ENCODE data around the gene PPIL6.

Gene PPIL6

DNA sequence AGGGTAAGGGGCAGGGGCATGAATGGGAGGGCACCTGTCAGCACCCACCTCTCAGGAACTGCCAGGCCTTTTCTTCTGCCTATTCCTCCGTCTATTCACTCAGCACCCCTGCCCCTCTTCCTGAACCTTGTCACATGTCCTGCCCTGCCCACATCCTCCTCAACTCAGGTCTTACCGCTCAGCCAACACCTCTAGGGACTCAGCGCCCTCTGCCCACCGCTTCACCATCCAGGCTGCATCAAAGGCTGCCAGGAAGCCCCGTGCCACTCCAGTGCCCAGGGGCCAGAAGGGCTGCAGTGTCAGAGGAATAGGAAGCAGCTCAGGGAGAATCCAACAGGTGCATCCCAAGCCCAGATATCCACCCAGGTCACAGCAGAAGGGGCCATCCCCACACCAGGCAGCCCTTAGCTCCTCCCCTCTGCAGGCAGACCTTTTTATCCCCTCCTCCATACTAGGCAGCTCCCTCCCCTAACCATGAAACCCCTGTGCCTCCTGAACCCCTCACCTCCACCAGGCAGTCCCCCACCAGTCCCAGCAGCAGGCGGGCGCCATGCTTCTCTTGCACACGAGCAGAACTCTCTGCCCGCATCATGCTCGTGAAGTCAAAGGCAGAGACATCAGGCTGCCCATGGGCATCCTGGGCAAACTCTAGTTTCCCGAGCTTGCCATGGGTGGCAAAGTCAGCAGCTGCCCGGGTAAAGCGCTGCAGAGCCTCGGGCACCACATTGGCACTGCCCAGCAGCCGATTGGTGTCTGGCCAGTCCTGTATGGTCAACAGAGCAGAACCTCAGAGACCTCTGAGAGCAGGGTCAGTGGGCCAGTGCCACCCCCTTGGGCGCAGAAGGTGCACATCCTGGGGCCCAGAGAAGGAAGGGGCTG lies 9.6 kb upstream of the PPIL6 start:
- Histone ChIP-seq H3K14ac (ENCODE audit: low read length) (no peak overlapping the region), H3K18ac (ENCODE audit: low read length) (no peak overlapping the region), H3K4me1 (ENCODE audit: control insufficient read depth in 1 of 2, insufficient read depth in 2 of 2, low read length in 2 of 2) (peaks cover 0 to 3% of the 10 kb centered on the region in 2 experiments), H2AK5ac (ENCODE audit: low read length) (no peak overlapping the region), H3K79me2 (ENCODE audit: control insufficient read depth, insufficient read depth, low read length, poor library complexity) (no peaks in the 10 kb centered on the region), H3K4me3 (ENCODE audit: low read depth, low read length) (no peak overlapping the region), H4K8ac (ENCODE audit: low read depth, low read length) (no peak overlapping the region), H3K23ac (ENCODE audit: low read length) (no peak overlapping the region), H3K36me3 (ENCODE audit: control insufficient read depth in 1 of 2, insufficient read depth in 2 of 2, low read length in 2 of 2) (peaks cover 54 to 63% of the 10 kb centered on the region in 2 experiments), H4K91ac (ENCODE audit: low read depth, low read length) (no peak overlapping the region), H3K9me3 (ENCODE audit: insufficient read depth, low read depth, low read length) (no peaks in the 10 kb centered on the region), H3K79me1 (ENCODE audit: low read length) (peaks cover 2% of the 10 kb centered on the region), H3K4me2 (ENCODE audit: low read length) (no peak overlapping the region), H2AFZ (ENCODE audit: insufficient read depth, low read length, poor library complexity) (no peak overlapping the region), H3K4ac (ENCODE audit: low read depth, low read length) (no peak overlapping the region), H2BK5ac (ENCODE audit: low read depth, low read length, poor library complexity) (no peak overlapping the region), H2BK12ac (ENCODE audit: low read length) (no peak overlapping the region), H3K27me3 (ENCODE audit: insufficient read depth, low read length) (no peaks in the 10 kb centered on the region), H3K9ac (ENCODE audit: low read length) (no peak overlapping the region), H2BK120ac (ENCODE audit: insufficient read depth, low read length, poor library complexity) (no peak overlapping the region), H3K27ac (ENCODE audit: low read depth, low read length) (no peak overlapping the region), H4K12ac (ENCODE audit: low read depth, low read length) (no peak overlapping the region)
- no peak for DNase-seq
- no CpG with 5 or more reads among the region's 16 CpGs for WGBS (ENCODE audit: extremely low coverage, insufficient coverage, insufficient read length)

GRCh38 chr6:109449064-109449794 lies 8.8 kb upstream of the PPIL6 start:
- no peak overlapping the region for H2BK5ac ChIP-seq (ENCODE audit: low read depth, low read length, poor library complexity)
- H3K4me1 ChIP-seq (ENCODE audit: control insufficient read depth in 1 of 2, insufficient read depth in 2 of 2, low read length in 2 of 2): no peaks in the 10 kb centered on the region
- H3K79me2 ChIP-seq (ENCODE audit: control insufficient read depth, insufficient read depth, low read length, poor library complexity): no peaks in the 10 kb centered on the region
- no peak overlapping the region for H3K14ac ChIP-seq (ENCODE audit: low read length)
- H3K23ac ChIP-seq (ENCODE audit: low read length): no peak overlapping the region
- peaks cover 62 to 71% of the 10 kb centered on the region in 2 experiments for H3K36me3 ChIP-seq (ENCODE audit: control insufficient read depth in 1 of 2, insufficient read depth in 2 of 2, low read length in 2 of 2)
- H3K4me3 ChIP-seq (ENCODE audit: low read depth, low read length): no peak overlapping the region
- H3K9me3 ChIP-seq (ENCODE audit: insufficient read depth, low read depth, low read length): no peaks in the 10 kb centered on the region
- no peaks in the 10 kb centered on the region for H3K27me3 ChIP-seq (ENCODE audit: insufficient read depth, low read length)
- no peak for DNase-seq
- no peak overlapping the region for H2AK5ac ChIP-seq (ENCODE audit: low read length)
- no peak overlapping the region for H2AFZ ChIP-seq (ENCODE audit: insufficient read depth, low read length, poor library complexity)
- no CpG with 5 or more reads among the region's 19 CpGs for WGBS (ENCODE audit: extremely low coverage, insufficient coverage, insufficient read length)
- H3K4me2 ChIP-seq (ENCODE audit: low read length): no peak overlapping the region
- H4K8ac ChIP-seq (ENCODE audit: low read depth, low read length): no peak overlapping the region
- H3K79me1 ChIP-seq (ENCODE audit: low read length): no peaks in the 10 kb centered on the region
- H4K91ac ChIP-seq (ENCODE audit: low read depth, low read length): no peak overlapping the region
- no peak overlapping the region for H2BK120ac ChIP-seq (ENCODE audit: insufficient read depth, low read length, poor library complexity)
- no peak overlapping the region for H4K12ac ChIP-seq (ENCODE audit: low read depth, low read length)
- H2BK12ac ChIP-seq (ENCODE audit: low read length): no peak overlapping the region
- no peak overlapping the region for H3K18ac ChIP-seq (ENCODE audit: low read length)
- no peak overlapping the region for H3K9ac ChIP-seq (ENCODE audit: low read length)
- H3K4ac ChIP-seq (ENCODE audit: low read depth, low read length): no peak overlapping the region
- H3K27ac ChIP-seq (ENCODE audit: low read depth, low read length): no peak overlapping the region

- no CpG with 5 or more reads among the region's 7 CpGs for WGBS (ENCODE audit: extremely low coverage, insufficient coverage, insufficient read length)
Measured at GRCh38 chr6:109448615-109449014, 8.2 kb upstream of the PPIL6 start.

DNA sequence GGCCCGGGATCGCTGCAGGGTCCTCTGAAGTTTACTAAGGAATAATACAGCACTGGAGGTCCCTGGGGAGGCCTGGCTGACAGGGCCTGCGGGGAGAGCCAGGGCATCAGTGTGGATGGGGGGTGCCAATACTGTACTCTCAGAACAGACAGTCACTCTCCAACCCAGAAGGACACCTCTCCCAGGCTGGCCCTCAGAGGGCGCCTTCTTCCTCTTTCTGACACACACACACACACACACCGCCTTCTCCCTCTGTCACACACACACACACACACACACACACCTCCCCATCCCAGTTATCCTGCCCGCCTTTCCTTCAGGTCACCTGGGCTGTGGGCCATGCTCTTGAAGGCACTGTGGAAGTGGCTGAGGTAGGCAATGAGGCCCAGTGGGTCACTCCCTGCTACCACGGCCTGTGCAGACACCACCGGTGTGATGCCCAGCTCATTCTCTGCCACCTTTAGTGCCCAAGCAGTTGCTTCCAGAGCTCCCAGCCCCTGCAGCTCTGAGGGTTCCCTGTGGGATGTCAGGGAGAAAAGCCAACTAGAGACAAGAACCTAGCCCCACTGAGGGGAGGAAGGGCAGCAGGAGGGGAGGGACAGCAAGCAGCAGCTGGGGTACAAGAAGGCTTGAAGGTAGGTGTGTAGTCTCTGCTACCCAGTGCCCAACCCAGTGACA lies 7.6 kb upstream of the PPIL6 start:
- Histone ChIP-seq H4K8ac (ENCODE audit: low read depth, low read length) (no peak overlapping the region), H2AFZ (ENCODE audit: insufficient read depth, low read length, poor library complexity) (no peak overlapping the region), H3K4me3 (ENCODE audit: low read depth, low read length) (no peak overlapping the region), H3K9ac (ENCODE audit: low read length) (no peak overlapping the region), H3K79me2 (ENCODE audit: control insufficient read depth, insufficient read depth, low read length, poor library complexity) (no peaks in the 10 kb centered on the region), H2BK5ac (ENCODE audit: low read depth, low read length, poor library complexity) (no peak overlapping the region), H3K36me3 (ENCODE audit: control insufficient read depth in 1 of 2, insufficient read depth in 2 of 2, low read length in 2 of 2) (peaks cover 63 to 74% of the 10 kb centered on the region in 2 experiments), H3K9me3 (ENCODE audit: insufficient read depth, low read depth, low read length) (no peaks in the 10 kb centered on the region), H3K4ac (ENCODE audit: low read depth, low read length) (no peak overlapping the region), H3K27me3 (ENCODE audit: insufficient read depth, low read length) (no peaks in the 10 kb centered on the region), H3K18ac (ENCODE audit: low read length) (no peak overlapping the region), H4K91ac (ENCODE audit: low read depth, low read length) (no peak overlapping the region), H2BK120ac (ENCODE audit: insufficient read depth, low read length, poor library complexity) (no peak overlapping the region), H3K23ac (ENCODE audit: low read length) (no peak overlapping the region), H3K14ac (ENCODE audit: low read length) (no peak overlapping the region), H3K79me1 (ENCODE audit: low read length) (no peaks in the 10 kb centered on the region), H4K12ac (ENCODE audit: low read depth, low read length) (no peak overlapping the region), H3K4me2 (ENCODE audit: low read length) (no peak overlapping the region), H2BK12ac (ENCODE audit: low read length) (no peak overlapping the region), H3K4me1 (ENCODE audit: control insufficient read depth in 1 of 2, insufficient read depth in 2 of 2, low read length in 2 of 2) (no peaks in the 10 kb centered on the region), H3K27ac (ENCODE audit: low read depth, low read length) (no peak overlapping the region), H2AK5ac (ENCODE audit: low read length) (no peak overlapping the region)
- no CpG with 5 or more reads among the region's 8 CpGs for WGBS (ENCODE audit: extremely low coverage, insufficient coverage, insufficient read length)
- no peak for DNase-seq

More at GRCh38 chr6:109448615-109449014, 8.2 kb upstream of the PPIL6 start:
- H3K4ac ChIP-seq (ENCODE audit: low read depth, low read length): no peak overlapping the region
- no peaks in the 10 kb centered on the region for H3K79me1 ChIP-seq (ENCODE audit: low read length)
- no peaks in the 10 kb centered on the region for H3K27me3 ChIP-seq (ENCODE audit: insufficient read depth, low read length)
- no peak overlapping the region for H3K9ac ChIP-seq (ENCODE audit: low read length)
- no peak overlapping the region for H3K4me2 ChIP-seq (ENCODE audit: low read length)
- H2BK12ac ChIP-seq (ENCODE audit: low read length): no peak overlapping the region
- no peak overlapping the region for H4K8ac ChIP-seq (ENCODE audit: low read depth, low read length)
- H3K4me3 ChIP-seq (ENCODE audit: low read depth, low read length): no peak overlapping the region
- no peak overlapping the region for H2BK5ac ChIP-seq (ENCODE audit: low read depth, low read length, poor library complexity)
- peaks cover 63 to 75% of the 10 kb centered on the region in 2 experiments for H3K36me3 ChIP-seq (ENCODE audit: control insufficient read depth in 1 of 2, insufficient read depth in 2 of 2, low read length in 2 of 2)
- no peak overlapping the region for H3K14ac ChIP-seq (ENCODE audit: low read length)
- no peak overlapping the region for H4K12ac ChIP-seq (ENCODE audit: low read depth, low read length)
- no peaks in the 10 kb centered on the region for H3K79me2 ChIP-seq (ENCODE audit: control insufficient read depth, insufficient read depth, low read length, poor library complexity)
- no peak overlapping the region for H2AFZ ChIP-seq (ENCODE audit: insufficient read depth, low read length, poor library complexity)
- no peak overlapping the region for H3K23ac ChIP-seq (ENCODE audit: low read length)
- no peak overlapping the region for H2BK120ac ChIP-seq (ENCODE audit: insufficient read depth, low read length, poor library complexity)
- H3K18ac ChIP-seq (ENCODE audit: low read length): no peak overlapping the region
- no peak overlapping the region for H4K91ac ChIP-seq (ENCODE audit: low read depth, low read length)
- no peaks in the 10 kb centered on the region for H3K9me3 ChIP-seq (ENCODE audit: insufficient read depth, low read depth, low read length)
- H3K27ac ChIP-seq (ENCODE audit: low read depth, low read length): no peak overlapping the region
- H2AK5ac ChIP-seq (ENCODE audit: low read length): no peak overlapping the region
- no peaks in the 10 kb centered on the region for H3K4me1 ChIP-seq (ENCODE audit: control insufficient read depth in 1 of 2, insufficient read depth in 2 of 2, low read length in 2 of 2)
- DNase-seq: no peak
